Ovary (tissue), 3 donors: ENCODE data around the gene HNRNPDL.

ENCODE experiments used
- POLR2A ChIP-seq: fragments of 450-650 bp; IDR thresholded peaks from one replicate; pipeline ENCODE4 v1.6.1; 2017; ENCODE audit warnings: antibody characterized with exemption, mild to moderate bottlenecking, moderate library complexity
- TF ChIP-seq, protein P1 (sequence below), 3 donors: fragments of 450-650 bp in 2 of 3; fragments of 200-600 bp in 1 of 3; IDR thresholded peaks; one replicate each; pipeline versions ENCODE4 v1.5.1 to v1.8.0; 2016 to 2022; ENCODE audit warnings: antibody characterized with exemption in 3 of 3, mild to moderate bottlenecking in 1 of 3
- donor health status: DM: no; HTN: no; CAD: no.

DNA sequence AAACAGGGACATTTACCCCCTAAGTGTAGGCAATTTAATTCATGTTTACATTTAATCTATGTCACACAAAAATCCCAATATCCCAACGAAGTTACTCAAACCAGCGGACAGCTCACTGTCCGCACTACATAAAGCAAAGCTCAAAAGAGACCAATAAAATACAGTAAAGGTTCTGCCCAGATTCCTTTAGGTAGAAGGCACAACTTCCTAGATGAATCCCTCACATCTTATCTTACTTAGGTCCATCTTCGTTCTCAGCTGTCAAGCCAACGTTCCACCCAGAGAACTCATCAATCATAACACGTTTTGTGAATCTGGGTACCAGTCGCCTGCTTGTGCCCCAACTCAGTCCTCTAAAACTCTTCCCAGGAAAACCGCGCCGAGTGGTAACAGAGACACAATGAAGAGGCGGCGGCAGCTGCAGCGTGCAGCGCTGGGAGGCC is 1.7 kb downstream of the HNRNPDL start:
- TF ChIP-seq, protein P1, sequence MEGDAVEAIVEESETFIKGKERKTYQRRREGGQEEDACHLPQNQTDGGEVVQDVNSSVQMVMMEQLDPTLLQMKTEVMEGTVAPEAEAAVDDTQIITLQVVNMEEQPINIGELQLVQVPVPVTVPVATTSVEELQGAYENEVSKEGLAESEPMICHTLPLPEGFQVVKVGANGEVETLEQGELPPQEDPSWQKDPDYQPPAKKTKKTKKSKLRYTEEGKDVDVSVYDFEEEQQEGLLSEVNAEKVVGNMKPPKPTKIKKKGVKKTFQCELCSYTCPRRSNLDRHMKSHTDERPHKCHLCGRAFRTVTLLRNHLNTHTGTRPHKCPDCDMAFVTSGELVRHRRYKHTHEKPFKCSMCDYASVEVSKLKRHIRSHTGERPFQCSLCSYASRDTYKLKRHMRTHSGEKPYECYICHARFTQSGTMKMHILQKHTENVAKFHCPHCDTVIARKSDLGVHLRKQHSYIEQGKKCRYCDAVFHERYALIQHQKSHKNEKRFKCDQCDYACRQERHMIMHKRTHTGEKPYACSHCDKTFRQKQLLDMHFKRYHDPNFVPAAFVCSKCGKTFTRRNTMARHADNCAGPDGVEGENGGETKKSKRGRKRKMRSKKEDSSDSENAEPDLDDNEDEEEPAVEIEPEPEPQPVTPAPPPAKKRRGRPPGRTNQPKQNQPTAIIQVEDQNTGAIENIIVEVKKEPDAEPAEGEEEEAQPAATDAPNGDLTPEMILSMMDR (IDR thresholded peaks at IDR 0.05): no peak
- no peak for TF ChIP-seq POLR2A
